MM.1S (cell line): ENCODE results near the gene EEF1AKMT1.

Source experiments
- DNase-seq: peaks from one replicate; pipeline ENCODE4 v3.0.0-alpha.2; 2015
- H2AFZ ChIP-seq: fragments of 300-600 bp; sonication (generic); 2 replicates; pipeline ENCODE4 v1.6.0; 2016; ENCODE audit warnings: antibody characterized with exemption, low read length
- H3F3A ChIP-seq: fragments of 300-600 bp; sonication (generic); 2 replicates; pipeline ENCODE4 v1.6.1; 2016; ENCODE audit warnings: mild to moderate bottlenecking, antibody characterized with exemption, low read length, moderate library complexity, mixed read lengths; ENCODE audit not compliant: insufficient read depth
- H3K27ac ChIP-seq: fragments of 300-600 bp; sonication (generic); 2 replicates; pipeline ENCODE4 v1.5.1; 2016; ENCODE audit warnings: mild to moderate bottlenecking, low read length
- H3K27me3 ChIP-seq: fragments of 300-600 bp; sonication (generic); replicated peaks from 2 replicates; pipeline ENCODE4 v1.6.0; 2016; ENCODE audit warnings: low read length; ENCODE audit not compliant: insufficient read depth
- H3K36me3 ChIP-seq: fragments of 300-600 bp; sonication (generic); replicated peaks from 2 replicates; pipeline ENCODE4 v1.6.1; 2016; ENCODE audit warnings: mild to moderate bottlenecking, low read length, mixed read lengths; ENCODE audit not compliant: insufficient read depth
- H3K4me1 ChIP-seq: fragments of 300-600 bp; sonication (generic); 2 replicates; pipeline ENCODE4 v1.6.1; 2016; ENCODE audit warnings: low read length, mixed read lengths
- H3K4me2 ChIP-seq: fragments of 300-600 bp; sonication (generic); 2 replicates; pipeline ENCODE4 v1.6.0; 2016; ENCODE audit warnings: low read depth, low read length
- H3K4me3 ChIP-seq: fragments of 300-600 bp; sonication (generic); 2 replicates; pipeline ENCODE4 v1.5.1; 2016; ENCODE audit warnings: low read length, mixed read lengths
- H3K79me2 ChIP-seq: fragments of 300-600 bp; sonication (generic); 2 replicates; pipeline ENCODE4 v1.6.1; 2016; ENCODE audit warnings: mixed run types, low read length, mixed read lengths
- H3K9ac ChIP-seq: fragments of 300-600 bp; sonication (generic); 2 replicates; pipeline ENCODE4 v1.6.1; 2016; ENCODE audit warnings: low read length, mixed read lengths
- H3K9me2 ChIP-seq: fragments of 300-600 bp; sonication (generic); replicated peaks from 2 replicates; pipeline ENCODE4 v1.6.1; 2016; ENCODE audit warnings: mild to moderate bottlenecking, low read length, mixed read lengths; ENCODE audit not compliant: insufficient read depth
- H3K9me3 ChIP-seq: fragments of 300-600 bp; sonication (generic); replicated peaks from 2 replicates; pipeline ENCODE4 v1.6.1; 2016; ENCODE audit warnings: mild to moderate bottlenecking, low read length, mixed read lengths; ENCODE audit not compliant: insufficient read depth
- H4K20me1 ChIP-seq: fragments of 300-600 bp; sonication (generic); 2 replicates; pipeline ENCODE4 v1.6.1; 2016; ENCODE audit warnings: mild to moderate bottlenecking, low read length, moderate library complexity, mixed read lengths; ENCODE audit not compliant: insufficient read depth
- CTCF ChIP-seq: fragments of 300-600 bp; sonication (generic); IDR thresholded peaks from 2 replicates; pipeline ENCODE4 v1.5.1; 2016; ENCODE audit warnings: antibody characterized with exemption, low read length, mixed read lengths
- EZH2 ChIP-seq: fragments of 300-600 bp; sonication (generic); optimal IDR thresholded peaks from 2 replicates; pipeline ENCODE3; 2017; ENCODE audit warnings: low read depth, mild to moderate bottlenecking, antibody characterized with exemption, low read length, mixed read lengths
- EZH2phosphoT487 ChIP-seq: fragments of 300-600 bp; sonication (generic); IDR thresholded peaks from 2 replicates; pipeline ENCODE4 v1.6.1; 2018; ENCODE audit warnings: antibody characterized with exemption, low read length

EEF1AKMT1 gene

GRCh38 chr13:20776751-20777150 lies 3.0 kb upstream of the EEF1AKMT1 start:
- Histone ChIP-seq H3K4me3 (no peak overlapping the region), H3K4me2 (no peak overlapping the region), H3K79me2 (no peaks in the 10 kb centered on the region), H3F3A (peaks cover 9% of the 10 kb centered on the region; the same call in 1 of the 2 replicates), H3K4me1 (peaks cover 4% of the 10 kb centered on the region; the same call in 1 of the 2 replicates), H2AFZ (no peak overlapping the region), H3K27me3 (no peaks in the 10 kb centered on the region), H3K36me3 (no peaks in the 10 kb centered on the region), H3K9me3 (no peaks in the 10 kb centered on the region), H3K27ac (no peak overlapping the region), H4K20me1 (no peaks in the 10 kb centered on the region), H3K9ac (no peak overlapping the region), H3K9me2 (no peaks in the 10 kb centered on the region)
- TF ChIP-seq EZH2phosphoT487 = no peak
- no peak for TF ChIP-seq CTCF
- no peak for TF ChIP-seq EZH2
- DNase-seq = no peak

GRCh38 chr13:20775961-20776360 lies 2.2 kb upstream of the EEF1AKMT1 start:
- Histone ChIP-seq H3K27ac (no peak overlapping the region), H3F3A (peaks cover 6% of the 10 kb centered on the region; the same call in 1 of the 2 replicates), H3K36me3 (no peaks in the 10 kb centered on the region), H3K4me2 (no peak overlapping the region), H3K79me2 (no peaks in the 10 kb centered on the region), H3K4me3 (no peak overlapping the region), H3K9me3 (no peaks in the 10 kb centered on the region), H3K9ac (no peak overlapping the region), H4K20me1 (no peaks in the 10 kb centered on the region), H3K4me1 (no peaks in the 10 kb centered on the region), H3K27me3 (no peaks in the 10 kb centered on the region), H3K9me2 (no peaks in the 10 kb centered on the region), H2AFZ (no peak overlapping the region)
- DNase-seq = no peak
- TF ChIP-seq EZH2 (no peak), CTCF (no peak), EZH2phosphoT487 (no peak)

GRCh38 chr13:20774746-20775145 lies 985 bp upstream of the EEF1AKMT1 start:
- Histone ChIP-seq H3K9ac (no peak overlapping the region), H3K9me3 (no peaks in the 10 kb centered on the region), H4K20me1 (no peaks in the 10 kb centered on the region), H3K4me3 (no peak overlapping the region), H3F3A (peaks cover 6% of the 10 kb centered on the region; the same call in 1 of the 2 replicates), H3K9me2 (no peaks in the 10 kb centered on the region), H3K4me2 (no peak overlapping the region), H2AFZ (no peak overlapping the region), H3K4me1 (no peaks in the 10 kb centered on the region), H3K79me2 (no peaks in the 10 kb centered on the region), H3K27me3 (no peaks in the 10 kb centered on the region), H3K27ac (no peak overlapping the region), H3K36me3 (no peaks in the 10 kb centered on the region)
- TF ChIP-seq EZH2phosphoT487 (no peak), CTCF (no peak), EZH2 (no peak)
- no peak for DNase-seq
